ENCODE data around the gene BATF2. TPM values are rescaled to one million over a fixed set of nuclear protein-coding genes. Genes with fewer than 3 reads are reported as not detected.

Gene BATF2
- total and polyA plus RNA-seq, 9 of the 15 experiments (the other 6 are each of a cell fraction or from before 2014, with no cell fraction given): 1.7 to 8.9 (median 6.4) TPM

- TF ChIP-seq ZNF407 (IDR thresholded peaks at IDR 0.05; ENCODE audit: low read depth) (no peak), ASH1L (IDR thresholded peaks at IDR 0.05; ENCODE audit: borderline replicate concordance, low read depth, partially characterized antibody) (no peak), SMARCA4 (IDR thresholded peaks at IDR 0.05) (no peak; the same call in 1 of the 2 replicates), NR2F6 (CRISPR knock-in tag; IDR thresholded peaks at IDR 0.05) (no peak), LCOR (CRISPR knock-in tag; IDR thresholded peaks at IDR 0.05) (peak; percentile 90; the same call in 1 of the 2 replicates), ZNF398 (CRISPR knock-in tag; IDR thresholded peaks at IDR 0.05) (no peak), HMGN3 (IDR thresholded peaks at IDR 0.05; ENCODE audit: borderline replicate concordance, extremely low read depth, insufficient read length, low read depth, low read length) (no peak), ESRRA (IDR thresholded peaks at IDR 0.05; ENCODE audit: borderline replicate concordance, low read depth) (peak; percentile 80), SIN3A (IDR thresholded peaks at IDR 0.05; ENCODE audit: borderline replicate concordance in 2 of 2, control insufficient read depth in 1 of 2, low read depth in 2 of 2, low read length in 2 of 2) (peak in 1 of 2 experiments; percentile 46; a peak in 1 of 4 replicates), ZBTB17 (CRISPR knock-in tag; IDR thresholded peaks at IDR 0.05) (no peak; the same call in 1 of the 2 replicates), GATAD2B (IDR thresholded peaks at IDR 0.05; ENCODE audit: borderline replicate concordance) (no peak), NRF1 (conservative IDR thresholded peaks at IDR 0.05 in 1 of 2, IDR thresholded peaks at IDR 0.05 in 1 of 2) (peak; percentile 61 to 63), MYC (IDR thresholded peaks at IDR 0.05; ENCODE audit: low read depth, low read length) (peak; percentile 46; the same call in 1 of the 2 replicates), MYC (CRISPR knock-in tag; IDR thresholded peaks at IDR 0.05; ENCODE audit: borderline replicate concordance, low read depth) (peak; percentile 65; the same call in 1 of the 2 replicates), NEUROD1 (IDR thresholded peaks at IDR 0.05; ENCODE audit: borderline replicate concordance, low read depth, low read length, partially characterized antibody) (peak; percentile 50), ARID1B (IDR thresholded peaks at IDR 0.05) (no peak), U2AF1 (optimal IDR thresholded peaks at IDR 0.05; ENCODE audit: low read depth, low read length) (peak; percentile 13), TAF7 (tag; IDR thresholded peaks at IDR 0.05) (peak; percentile 39; the same call in 1 of the 2 replicates)
Observed at GRCh38 chr11:65040847-65041622, 44.3 kb upstream of the BATF2 start, which contains the start of gene SAC3D1 (continued).
